Activated naive CD4-positive, alpha-beta T cell treated with anti-CD3 and anti-CD28 coated beads for 36 hours (primary cell): ENCODE data around the gene RAPGEF1. TPM values are rescaled to one million over a fixed set of nuclear protein-coding genes. Genes with fewer than 3 reads are reported as not detected.

Experiments
- CTCF ChIA-PET: fragments of 350-600 bp; sonication (Branson Sonifier 250); formaldehyde crosslinking; loops from one replicate; lab custom pipeline; 2021; ENCODE audit warnings: antibody characterized with exemption; lab: Charles Lee
- DNase-seq: peaks from one replicate; pipeline ENCODE4 v3.0.0-alpha.2; 2020
- H3K27ac Mint-ChIP-seq: one replicate; pipeline ENCODE4 v1.8.0; 2021; ENCODE audit warnings: mild to moderate bottlenecking, mixed read lengths
- H3K27me3 Mint-ChIP-seq: one replicate; pipeline ENCODE4 v1.8.0; 2021; ENCODE audit warnings: low read depth, mixed read lengths
- H3K36me3 Mint-ChIP-seq: one replicate; pipeline ENCODE4 v1.8.0; 2021; ENCODE audit warnings: low read depth, mixed read lengths
- H3K4me1 Mint-ChIP-seq: one replicate; pipeline ENCODE4 v1.8.0; 2021; ENCODE audit warnings: low read depth, mixed read lengths
- H3K4me3 Mint-ChIP-seq: one replicate; pipeline ENCODE4 v1.8.0; 2021; ENCODE audit warnings: mild to moderate bottlenecking, moderate library complexity, mixed read lengths
- H3K9me3 Mint-ChIP-seq: one replicate; pipeline ENCODE4 v1.8.0; 2021; ENCODE audit warnings: mixed read lengths
- intact Hi-C: fragments of 100-400 bp; cut with micrococcal nuclease; formaldehyde crosslinking; loops from one replicate; pipeline ENCODE4 v1.15.1; 2023
- total RNA-seq, 2 experiments: library from RNA; stranded (reverse); gene quantifications; one replicate each; pipeline ENCODE4 v1.2.3, GENCODE V29; 2021

Gene RAPGEF1
- total RNA-seq, 2 experiments from 2014 or later: 55.9 to 59.9 TPM

GRCh38 chr9:131590449-131590848 is 149.4 kb downstream of the RAPGEF1 start:
- peak overlapping the region; percentile 33 for H3K27ac Mint-ChIP-seq
- intact Hi-C loops: loop anchor here (10.0 kb wide), 1 partner anchor 236 kb away; no protein-coding TSS in a partner anchor
- H3K36me3 Mint-ChIP-seq: peaks cover 2% of the 10 kb centered on the region
- no peak for DNase-seq
- no peaks in the 10 kb centered on the region for H3K9me3 Mint-ChIP-seq
- H3K4me1 Mint-ChIP-seq: peaks cover 24% of the 10 kb centered on the region
- CTCF ChIA-PET: interaction anchor here (0.9 to 4.0 kb wide), 9 partner anchors 11 to 241 kb away, joined by 3 to 52 read pairs (median 9); partner anchors contain the start of gene RAPGEF1
- no peaks in the 10 kb centered on the region for H3K27me3 Mint-ChIP-seq
- no peak overlapping the region for H3K4me3 Mint-ChIP-seq

DNA sequence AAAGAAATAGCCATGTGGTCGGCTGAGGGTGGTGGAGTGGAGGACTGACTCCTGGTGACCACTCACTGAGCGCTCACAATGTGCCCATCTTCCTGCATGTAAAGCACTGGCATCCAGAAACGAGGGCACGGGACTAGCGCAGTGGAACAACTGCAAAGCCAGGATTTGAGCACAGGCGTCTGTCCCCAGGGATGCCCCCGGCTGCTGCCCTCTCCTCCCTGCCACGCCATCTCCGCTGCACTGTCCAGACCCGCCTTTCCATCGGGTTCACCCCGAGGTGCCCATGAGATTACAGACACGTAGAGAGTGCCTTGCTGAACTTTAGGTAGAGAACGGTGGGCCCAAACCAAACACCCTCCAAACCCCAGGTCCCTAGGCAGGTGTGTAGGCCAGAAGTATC is 149.9 kb downstream of the RAPGEF1 start:
- CTCF ChIA-PET: interaction anchor here (1.3 to 4.0 kb wide), 4 partner anchors 11 to 240 kb away, joined by 4 to 52 read pairs (median 9); partner anchors contain the start of gene RAPGEF1
- peaks cover 6% of the 10 kb centered on the region for H3K36me3 Mint-ChIP-seq
- H3K4me3 Mint-ChIP-seq: no peak overlapping the region

GRCh38 chr9:131589124-131589711 is 150.7 kb downstream of the RAPGEF1 start:
- no peaks in the 10 kb centered on the region for H3K9me3 Mint-ChIP-seq
- peaks cover 34% of the 10 kb centered on the region for H3K4me1 Mint-ChIP-seq
- H3K36me3 Mint-ChIP-seq: peaks cover 8% of the 10 kb centered on the region
- no peak overlapping the region for H3K27ac Mint-ChIP-seq
- DNase-seq: no peak
- intact Hi-C loops: no loop called here
- CTCF ChIA-PET: interaction anchor here (0.9 to 4.0 kb wide), 2 partner anchors 144 to 151 kb away, joined by 3 to 52 read pairs; partner anchors contain the start of gene RAPGEF1
- H3K4me3 Mint-ChIP-seq: no peak overlapping the region
- H3K27me3 Mint-ChIP-seq: no peaks in the 10 kb centered on the region

More for the DNA sequence above, 149.9 kb downstream of the RAPGEF1 start:
- H3K27me3 Mint-ChIP-seq: no peaks in the 10 kb centered on the region
- H3K9me3 Mint-ChIP-seq: no peaks in the 10 kb centered on the region
- H3K4me1 Mint-ChIP-seq: peaks cover 28% of the 10 kb centered on the region
- DNase-seq: no peak
- intact Hi-C loops: loop anchor here (10.0 kb wide), 1 partner anchor 235 kb away; no protein-coding TSS in a partner anchor
- H3K27ac Mint-ChIP-seq: no peak overlapping the region

GRCh38 chr9:131588396-131588795 is 151.5 kb downstream of the RAPGEF1 start:
- intact Hi-C loops: no loop called here
- no peaks in the 10 kb centered on the region for H3K27me3 Mint-ChIP-seq
- H3K36me3 Mint-ChIP-seq: peaks cover 10% of the 10 kb centered on the region
- peaks cover 36% of the 10 kb centered on the region for H3K4me1 Mint-ChIP-seq
- no peaks in the 10 kb centered on the region for H3K9me3 Mint-ChIP-seq
- DNase-seq: no peak
- CTCF ChIA-PET: interaction anchor here (0.7 to 1.2 kb wide), 2 partner anchors 152 to 157 kb away, joined by 5 read pairs; partner anchors contain the start of gene RAPGEF1
- no peak overlapping the region for H3K4me3 Mint-ChIP-seq
- no peak overlapping the region for H3K27ac Mint-ChIP-seq

GRCh38 chr9:131587906-131588305 is 152.0 kb downstream of the RAPGEF1 start:
- CTCF ChIA-PET: interaction anchor here (0.7 to 1.2 kb wide), 2 partner anchors 152 to 157 kb away, joined by 5 read pairs; partner anchors contain the start of gene RAPGEF1
- no peak overlapping the region for H3K27ac Mint-ChIP-seq
- no peak for DNase-seq
- intact Hi-C loops: no loop called here
- peaks cover 10% of the 10 kb centered on the region for H3K36me3 Mint-ChIP-seq
- H3K27me3 Mint-ChIP-seq: no peaks in the 10 kb centered on the region
- no peak overlapping the region for H3K4me3 Mint-ChIP-seq
- peaks cover 36% of the 10 kb centered on the region for H3K4me1 Mint-ChIP-seq
- no peaks in the 10 kb centered on the region for H3K9me3 Mint-ChIP-seq

GRCh38 chr9:131587331-131587730 is 152.5 kb downstream of the RAPGEF1 start:
- Mint-ChIP-seq H3K36me3 (peaks cover 10% of the 10 kb centered on the region), H3K4me1 (peaks cover 36% of the 10 kb centered on the region), H3K4me3 (no peak overlapping the region), H3K27me3 (no peaks in the 10 kb centered on the region), H3K27ac (peak overlapping the region; percentile 6), H3K9me3 (no peaks in the 10 kb centered on the region)
- DNase-seq: no peak
- intact Hi-C loops: no loop called here
- CTCF ChIA-PET: no interaction called here

GRCh38 chr9:131585375-131585774 is 154.5 kb downstream of the RAPGEF1 start:
- Mint-ChIP-seq H3K27ac (peak overlapping the region; percentile 84), H3K9me3 (no peaks in the 10 kb centered on the region), H3K4me1 (peaks cover 26% of the 10 kb centered on the region), H3K4me3 (no peak overlapping the region), H3K36me3 (peaks cover 12% of the 10 kb centered on the region), H3K27me3 (no peaks in the 10 kb centered on the region)
- CTCF ChIA-PET: interaction anchor here (0.6 to 1.5 kb wide), 5 partner anchors 39 to 235 kb away, joined by 3 to 13 read pairs (median 4); partner anchors contain the start of gene RAPGEF1
- intact Hi-C loops: no loop called here
- DNase-seq: peak; percentile 74

DNA sequence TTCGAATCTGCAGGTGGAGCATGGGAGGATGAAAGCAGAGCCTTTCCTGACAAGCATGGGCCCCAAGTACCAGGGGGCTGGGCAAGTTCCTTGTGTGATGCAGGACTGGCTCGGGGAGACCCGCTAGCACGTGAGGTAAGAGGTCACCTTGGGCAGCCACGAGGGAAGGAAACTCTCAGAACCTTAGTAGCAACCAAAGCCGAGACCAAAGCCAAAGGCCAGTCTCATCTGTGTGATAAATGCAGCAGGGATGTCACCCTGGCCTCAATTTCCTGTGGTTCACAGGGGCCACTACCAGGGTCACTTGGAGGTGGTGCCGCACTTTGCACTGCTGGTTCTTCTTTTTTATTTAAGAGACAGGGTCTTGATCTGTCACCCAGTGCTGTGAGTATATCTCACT is 155.0 kb downstream of the RAPGEF1 start:
- Mint-ChIP-seq H3K9me3 (no peaks in the 10 kb centered on the region), H3K36me3 (peaks cover 12% of the 10 kb centered on the region), H3K4me1 (peaks cover 24% of the 10 kb centered on the region), H3K27ac (peak overlapping the region; percentile 84), H3K27me3 (no peaks in the 10 kb centered on the region), H3K4me3 (no peak overlapping the region)
- no peak for DNase-seq
- CTCF ChIA-PET: interaction anchor here (0.9 to 1.5 kb wide), 3 partner anchors 38 to 158 kb away, joined by 4 to 13 read pairs (median 6); partner anchors contain the start of gene RAPGEF1
- intact Hi-C loops: no loop called here

DNA sequence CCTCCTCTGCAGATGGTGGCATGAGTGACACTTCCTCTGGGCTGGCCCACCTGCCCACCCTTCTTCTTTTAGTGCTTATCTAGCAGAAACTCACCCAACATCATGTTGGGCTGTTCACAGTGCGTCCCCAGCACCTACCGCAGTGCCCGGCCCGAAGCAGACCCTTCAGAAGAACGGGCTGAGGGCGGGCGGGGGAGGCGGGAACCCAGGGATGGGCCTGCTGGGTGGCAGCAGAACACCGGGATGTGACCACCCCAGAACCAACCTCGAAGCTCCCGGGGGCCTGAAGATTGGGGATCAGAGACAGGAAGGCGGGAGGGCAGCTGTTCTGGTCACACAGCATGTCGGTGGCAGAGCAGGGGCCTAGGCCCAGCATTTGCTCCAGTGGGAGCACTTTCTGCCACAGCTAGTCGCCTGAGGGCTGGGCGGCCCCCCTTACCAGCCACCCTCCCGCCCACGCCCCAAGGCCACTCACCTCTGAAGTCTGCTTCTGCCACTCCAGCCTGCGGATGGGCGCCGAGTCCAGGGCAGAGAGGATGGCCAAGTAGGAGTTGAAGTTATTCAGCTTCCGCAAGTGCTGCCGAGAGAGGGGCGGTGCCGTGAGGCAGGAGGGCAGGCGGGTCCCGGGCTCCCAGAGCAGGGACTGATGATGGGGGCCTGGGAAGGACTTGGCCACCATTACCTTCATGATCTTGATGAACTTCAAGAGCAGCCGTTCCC is 155.9 kb downstream of the RAPGEF1 start:
- Mint-ChIP-seq H3K4me1 (peaks cover 31% of the 10 kb centered on the region), H3K36me3 (peaks cover 15% of the 10 kb centered on the region)

DNA sequence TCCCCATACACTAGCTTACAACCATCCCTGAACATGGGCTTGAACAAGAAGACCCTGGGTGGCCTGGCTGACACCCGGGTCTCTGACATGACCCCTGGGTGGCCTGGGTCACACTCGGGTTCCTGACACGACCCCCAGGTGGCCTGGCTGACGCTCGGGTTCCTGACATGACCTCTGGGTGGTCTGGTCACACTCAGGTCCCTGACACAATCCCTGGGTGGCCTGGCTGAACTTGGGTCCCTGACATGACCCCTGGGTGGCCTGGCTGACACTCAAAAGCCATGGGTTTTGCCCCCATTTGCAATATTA is 156.6 kb downstream of the RAPGEF1 start:
- no peak overlapping the region for H3K27ac Mint-ChIP-seq
- H3K36me3 Mint-ChIP-seq: peaks cover 20% of the 10 kb centered on the region
- no peaks in the 10 kb centered on the region for H3K27me3 Mint-ChIP-seq
- CTCF ChIA-PET: no interaction called here
- peaks cover 38% of the 10 kb centered on the region for H3K4me1 Mint-ChIP-seq
- no peaks in the 10 kb centered on the region for H3K9me3 Mint-ChIP-seq
- intact Hi-C loops: no loop called here
- H3K4me3 Mint-ChIP-seq: no peak overlapping the region
- DNase-seq: no peak

More for the DNA sequence above, 155.9 kb downstream of the RAPGEF1 start:
- Mint-ChIP-seq H3K4me3 (no peak overlapping the region), H3K27ac (no peak overlapping the region), H3K27me3 (no peaks in the 10 kb centered on the region), H3K9me3 (no peaks in the 10 kb centered on the region)
- intact Hi-C loops: no loop called here
- DNase-seq: no peak
- CTCF ChIA-PET: interaction anchor here (1.5 kb wide), 1 partner anchor 38 kb away, joined by 6 read pairs; no protein-coding TSS in a partner anchor

- Mint-ChIP-seq H3K36me3 (peaks cover 18% of the 10 kb centered on the region), H3K9me3 (no peaks in the 10 kb centered on the region), H3K4me1 (peaks cover 43% of the 10 kb centered on the region), H3K27ac (no peak overlapping the region), H3K27me3 (no peaks in the 10 kb centered on the region), H3K4me3 (no peak overlapping the region)
- intact Hi-C loops: no loop called here
- DNase-seq: no peak
- CTCF ChIA-PET: no interaction called here
These were observed 157.2 kb downstream of the RAPGEF1 start for GRCh38 chr9:131582466-131583336.

DNA sequence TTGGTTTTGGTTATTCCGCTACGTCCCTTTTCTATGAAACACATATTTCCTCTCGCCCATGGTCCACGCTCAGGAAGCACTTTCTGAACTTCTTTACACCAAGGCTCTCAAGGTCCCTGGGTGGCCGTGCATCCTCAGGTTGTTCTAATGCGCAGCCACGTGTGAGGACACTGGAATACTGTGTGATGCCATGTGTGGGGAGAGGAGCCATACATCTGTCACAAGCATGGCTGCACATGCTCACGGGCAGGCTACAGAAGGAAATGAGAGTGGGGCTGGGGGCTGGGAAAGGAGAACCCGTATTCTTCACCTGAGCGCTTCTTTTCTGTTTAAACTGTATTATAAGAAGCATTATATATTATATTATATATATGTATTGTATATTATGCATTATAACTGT is 157.8 kb downstream of the RAPGEF1 start:
- H3K36me3 Mint-ChIP-seq: peaks cover 18% of the 10 kb centered on the region
- H3K4me1 Mint-ChIP-seq: peaks cover 41% of the 10 kb centered on the region
- no peaks in the 10 kb centered on the region for H3K27me3 Mint-ChIP-seq
- intact Hi-C loops: no loop called here
- H3K4me3 Mint-ChIP-seq: no peak overlapping the region
- no peaks in the 10 kb centered on the region for H3K9me3 Mint-ChIP-seq
- no peak for DNase-seq
- no peak overlapping the region for H3K27ac Mint-ChIP-seq
- CTCF ChIA-PET: no interaction called here
